Sciatic nerve (tissue), 2 donors: ENCODE data around the gene RNF208. TPM values are rescaled to one million over a fixed set of nuclear protein-coding genes. Genes with fewer than 3 reads are reported as not detected.
"Not testable (repeated sequence)": the region's sequence is repeated elsewhere in the genome, so short reads cannot be mapped to it uniquely, and the experiment has no call there.

Experiments used
- ATAC-seq: fragments of 200-7000 bp; cut with Tn5 transposase; one replicate; pipeline ENCODE4 v1.9.1; 2020; ENCODE audit warnings: mild to moderate bottlenecking, moderate library complexity
- DNase-seq: peaks from one replicate; pipeline ENCODE4 v3.0.0-alpha.2; 2020; ENCODE audit warnings: low spot score
- intact Hi-C: fragments of 100-400 bp; cut with DNase I; formaldehyde crosslinking; loops from one replicate; pipeline ENCODE4 v1.14.2; 2022
- total RNA-seq: library from RNA; stranded (reverse); fragmentation: NEBNext Ultra II Directional; extraction: Animal tissue kit (Norgen Biotek cat#: 25700); gene quantifications from one replicate; pipeline ENCODE4 v1.2.1, GENCODE V29; 2021
- donor health status: DM: no; HTN: no; CAD: no.
- donor health status: DM: no; HTN: no; CAD: no.

Gene RNF208
- total RNA-seq = 10.6 TPM

- intact Hi-C loops = no loop called here
- ATAC-seq (peak; percentile 4), DNase-seq (no peak)
Observed at GRCh38 chr9:137222190-137223077, at the start of gene RNF208. RNF208 (minus strand) TSS chr9:137222240; CDS start chr9:137221212, 1,028 bp downstream.

GRCh38 chr9:137271696-137272076, 49.6 kb upstream of the RNF208 start:
- no peak for ATAC-seq
- intact Hi-C loops = no loop called here
- DNase-seq = no peak

- intact Hi-C loops = no loop called here
- ATAC-seq (no peak), DNase-seq (no peak)
Observed at GRCh38 chr9:137270929-137271695, 49.1 kb upstream of the RNF208 start.

GRCh38 chr9:137269231-137269772, 47.3 kb upstream of the RNF208 start:
- DNase-seq = no peak
- ATAC-seq = peak; percentile 45
- intact Hi-C loops = no loop called here

GRCh38 chr9:137268538-137269201, 46.6 kb upstream of the RNF208 start:
- no peak for ATAC-seq
- no peak for DNase-seq
- intact Hi-C loops = no loop called here

GRCh38 chr9:137267933-137268355, 45.9 kb upstream of the RNF208 start:
- intact Hi-C loops = no loop called here

GRCh38 chr9:137266585-137267453, 44.8 kb upstream of the RNF208 start:
- no peak for DNase-seq
- intact Hi-C loops = no loop called here
- no peak for ATAC-seq

More at GRCh38 chr9:137267933-137268355, 45.9 kb upstream of the RNF208 start:
- DNase-seq (no peak), ATAC-seq (no peak)

- intact Hi-C loops = no loop called here
- DNase-seq (no peak), ATAC-seq (no peak)
Observed at GRCh38 chr9:137266162-137266527, 44.1 kb upstream of the RNF208 start.

GRCh38 chr9:137265496-137266161, 43.6 kb upstream of the RNF208 start:
- DNase-seq (no peak), ATAC-seq (no peak)
- intact Hi-C loops = no loop called here

- DNase-seq = no peak
- no peak for ATAC-seq
- intact Hi-C loops = no loop called here
Observed at GRCh38 chr9:137264067-137264466, 42.0 kb upstream of the RNF208 start.

GRCh38 chr9:137263506-137263905, 41.5 kb upstream of the RNF208 start:
- ATAC-seq (no peak), DNase-seq (no peak)
- intact Hi-C loops = no loop called here

- ATAC-seq = no peak
- intact Hi-C loops = no loop called here
- DNase-seq = no peak
Observed at GRCh38 chr9:137262909-137263285, 40.9 kb upstream of the RNF208 start.

- ATAC-seq, DNase-seq, intact Hi-C loops: not testable (repeated sequence)
Observed at GRCh38 chr9:137262173-137262908, 40.3 kb upstream of the RNF208 start.

GRCh38 chr9:137256856-137257255, 34.8 kb upstream of the RNF208 start:
- DNase-seq (no peak), ATAC-seq (no peak)
- intact Hi-C loops = no loop called here

GRCh38 chr9:137256362-137256761, 34.3 kb upstream of the RNF208 start:
- DNase-seq (no peak), ATAC-seq (no peak)
- intact Hi-C loops = no loop called here

- intact Hi-C loops = no loop called here
- ATAC-seq (peak; percentile 3), DNase-seq (no peak)
Observed at GRCh38 chr9:137255448-137256114, 33.5 kb upstream of the RNF208 start.
